WTC11 (cell line): ENCODE results near the gene TGM2. TPM values are rescaled to one million over a fixed set of nuclear protein-coding genes. Genes with fewer than 3 reads are reported as not detected.

ENCODE experiments used
- ATAC-seq: fragments of 200-7000 bp; cut with Tn5 transposase; 2 replicates; pipeline ENCODE4 v1.10.0; 2021; ENCODE audit warnings: mild to moderate bottlenecking, moderate library complexity
- CTCF ChIA-PET: fragments of 300-600 bp; sonication (Branson Sonifier 250); formaldehyde crosslinking; loops from one replicate; lab custom pipeline; 2021; ENCODE audit warnings: antibody characterized with exemption; lab: Charles Lee
- POLR2A ChIA-PET: fragments of 350-600 bp; sonication (Branson Sonifier 250); formaldehyde crosslinking; loops from one replicate; lab custom pipeline; 2021; ENCODE audit warnings: antibody characterized with exemption; lab: Charles Lee
- DNase-seq: peaks from one replicate; pipeline ENCODE4 v3.0.0; 2021; ENCODE audit warnings: low spot score
- H3K27ac Mint-ChIP-seq: 2 replicates; pipeline ENCODE4 v1.8.0; 2021; ENCODE audit warnings: mixed read lengths
- H3K27me3 Mint-ChIP-seq: 2 replicates; pipeline ENCODE4 v1.8.0; 2021; ENCODE audit warnings: low read depth, mild to moderate bottlenecking, moderate library complexity, mixed read lengths
- H3K36me3 Mint-ChIP-seq: 2 replicates; pipeline ENCODE4 v1.8.0; 2021; ENCODE audit warnings: mixed read lengths
- H3K4me1 Mint-ChIP-seq: 2 replicates; pipeline ENCODE4 v1.8.0; 2022; ENCODE audit warnings: mixed read lengths
- H3K4me3 Mint-ChIP-seq: 2 replicates; pipeline ENCODE4 v1.8.0; 2021; ENCODE audit warnings: mild to moderate bottlenecking, moderate library complexity, mixed read lengths
- H3K9me3 Mint-ChIP-seq: 2 replicates; pipeline ENCODE4 v1.8.0; 2021; ENCODE audit warnings: mixed read lengths
- AFF4 ChIP-seq: sonication (generic); formaldehyde crosslinking; IDR thresholded peaks from 2 replicates; pipeline ENCODE4 v1.8.1; 2023; ENCODE audit warnings: mild to moderate bottlenecking, missing genetic modification reagents, borderline replicate concordance
- ATF6 ChIP-seq: sonication (generic); formaldehyde crosslinking; IDR thresholded peaks from 2 replicates; pipeline ENCODE4 v1.8.1; 2023; ENCODE audit warnings: mild to moderate bottlenecking, missing genetic modification reagents
- CREM ChIP-seq: sonication (generic); formaldehyde crosslinking; IDR thresholded peaks from 2 replicates; pipeline ENCODE4 v1.8.1; 2022; ENCODE audit warnings: mild to moderate bottlenecking, missing genetic modification reagents, moderate library complexity
- ELF4 ChIP-seq: sonication (generic); formaldehyde crosslinking; IDR thresholded peaks from 2 replicates; pipeline ENCODE4 v1.8.1; 2022; ENCODE audit warnings: low read depth, mild to moderate bottlenecking, moderate library complexity, missing genetic modification reagents
- ERG ChIP-seq: fragments of 250-450 bp; sonication (Bioruptor Pico); IDR thresholded peaks from 2 replicates; pipeline ENCODE4 v1.8.0; 2021; ENCODE audit warnings: mild to moderate bottlenecking
- FOXJ3 ChIP-seq: sonication (generic); formaldehyde crosslinking; IDR thresholded peaks from 2 replicates; pipeline ENCODE4 v1.9.0; 2021; ENCODE audit warnings: missing genetic modification reagents, mild to moderate bottlenecking, borderline replicate concordance
- FOXP4 ChIP-seq: sonication (generic); formaldehyde crosslinking; IDR thresholded peaks from 2 replicates; pipeline ENCODE4 v1.8.0; 2022; ENCODE audit warnings: mild to moderate bottlenecking, missing genetic modification reagents
- GTF2I ChIP-seq: fragments of 250-450 bp; sonication (Bioruptor Pico); conservative IDR thresholded peaks from 2 replicates; pipeline ENCODE4 v1.4.0; 2021; ENCODE audit warnings: mild to moderate bottlenecking
- KAT7 ChIP-seq: sonication (generic); formaldehyde crosslinking; IDR thresholded peaks from 2 replicates; pipeline ENCODE4 v1.8.1; 2023; ENCODE audit warnings: missing genetic modification reagents, mild to moderate bottlenecking, borderline replicate concordance
- NFATC4 ChIP-seq: fragments of 250-450 bp; sonication (Bioruptor Pico); IDR thresholded peaks from 2 replicates; pipeline ENCODE4 v1.9.0; 2021; ENCODE audit warnings: mild to moderate bottlenecking
- RORB ChIP-seq: fragments of 250-450 bp; sonication (Bioruptor Pico); IDR thresholded peaks from 2 replicates; pipeline ENCODE4 v1.9.0; 2021; ENCODE audit warnings: mild to moderate bottlenecking
- SOX15 ChIP-seq: fragments of 250-450 bp; sonication (Bioruptor Pico); IDR thresholded peaks from 2 replicates; pipeline ENCODE4 v1.9.0; 2021; ENCODE audit warnings: mild to moderate bottlenecking
- ZMAT4 ChIP-seq: fragments of 250-450 bp; sonication (Bioruptor Pico); IDR thresholded peaks from 2 replicates; pipeline ENCODE4 v1.9.0; 2021; ENCODE audit warnings: mild to moderate bottlenecking
- ZNF138 ChIP-seq: sonication (generic); formaldehyde crosslinking; conservative IDR thresholded peaks from 2 replicates; pipeline ENCODE4 v1.8.1; 2022; ENCODE audit warnings: mild to moderate bottlenecking, moderate library complexity, missing genetic modification reagents
- ZNF512 ChIP-seq: sonication (generic); formaldehyde crosslinking; IDR thresholded peaks from 2 replicates; pipeline ENCODE4 v1.8.1; 2022; ENCODE audit warnings: missing genetic modification reagents, borderline replicate concordance
- ZNF671 ChIP-seq: fragments of 250-450 bp; sonication (Bioruptor Pico); IDR thresholded peaks from 2 replicates; pipeline ENCODE4 v1.8.0; 2021; ENCODE audit warnings: mild to moderate bottlenecking
- total RNA-seq: library from RNA; stranded (reverse); gene quantifications from 3 replicates; pipeline ENCODE4 v1.2.3, GENCODE V29; 2021

TGM2 gene
- total RNA-seq, 1 experiment from 2014 or later, result 1.5 TPM

GRCh38 chr20:38139977-38140753, 24.9 kb downstream of the TGM2 start:
- Mint-ChIP-seq H3K9me3 (no peaks in the 10 kb centered on the region), H3K27me3 (no peaks in the 10 kb centered on the region), H3K4me3 (no peak overlapping the region), H3K36me3 (no peaks in the 10 kb centered on the region), H3K4me1 (peaks cover 43% of the 10 kb centered on the region), H3K27ac (no peak overlapping the region)
- DNase-seq (no peak), ATAC-seq (peak; percentile 38)
- CTCF ChIA-PET, result interaction anchor here (0.6 to 1.9 kb wide), 4 partner anchors 67 to 147 kb away, joined by 3 to 6 read pairs (median 3); no protein-coding TSS in a partner anchor
- TF ChIP-seq FOXJ3 (no peak), KAT7 (CRISPR knock-in tag) (no peak), CREM (CRISPR knock-in tag) (no peak), ZNF138 (CRISPR knock-in tag) (no peak), RORB (no peak), ATF6 (CRISPR knock-in tag) (no peak), ZMAT4 (CRISPR knock-in tag) (no peak), ELF4 (no peak), FOXP4 (no peak), AFF4 (CRISPR knock-in tag) (no peak), ZNF671 (CRISPR knock-in tag) (no peak), SOX15 (CRISPR knock-in tag) (no peak), ZNF512 (CRISPR knock-in tag) (no peak), GTF2I (no peak), ERG (no peak), NFATC4 (CRISPR knock-in tag) (no peak)
- POLR2A ChIA-PET, result no interaction called here
